ENCODE results near the gene ARMC9.
A peak's percentile ranks its signal among the peaks of the same experiment; 100 is the strongest.
"Not testable (repeated sequence)": the region's sequence is repeated elsewhere in the genome, so short reads cannot be mapped to it uniquely, and the experiment has no call there.

ARMC9 gene

GRCh38 chr2:231181860-231182512 lies 16.4 kb upstream of the ARMC9 start:
- DNase-seq (ENCODE audit: low spot score) = no peak

- DNase-seq (ENCODE audit: low spot score) = no peak
These were observed 15.9 kb upstream of the ARMC9 start for GRCh38 chr2:231182513-231182899.

- no peak for DNase-seq (ENCODE audit: low spot score)
These were observed 14.6 kb upstream of the ARMC9 start for GRCh38 chr2:231183851-231184250.

- no peak for DNase-seq (ENCODE audit: low spot score)
These were observed 14.1 kb upstream of the ARMC9 start for GRCh38 chr2:231184319-231184718.

GRCh38 chr2:231185050-231185725 lies 13.2 kb upstream of the ARMC9 start:
- DNase-seq (ENCODE audit: low spot score) = no peak

- no peak for DNase-seq (ENCODE audit: low spot score)
These were observed 12.5 kb upstream of the ARMC9 start for GRCh38 chr2:231185886-231186285.

- DNase-seq (ENCODE audit: low spot score) = no peak
These were observed 12.1 kb upstream of the ARMC9 start for GRCh38 chr2:231186325-231186724.

- DNase-seq (ENCODE audit: low spot score) = peak; percentile 17
These were observed 10.5 kb upstream of the ARMC9 start for GRCh38 chr2:231187736-231188505.

- no peak for DNase-seq (ENCODE audit: low spot score)
These were observed 9.8 kb upstream of the ARMC9 start for GRCh38 chr2:231188506-231189170.

GRCh38 chr2:231189171-231189530 lies 9.3 kb upstream of the ARMC9 start:
- DNase-seq (ENCODE audit: low spot score) = no peak

GRCh38 chr2:231189571-231190495 lies 8.6 kb upstream of the ARMC9 start:
- DNase-seq (ENCODE audit: low spot score) = no peak

GRCh38 chr2:231190531-231191197 lies 7.8 kb upstream of the ARMC9 start:
- DNase-seq (ENCODE audit: low spot score) = no peak

- peak; percentile 77 for DNase-seq (ENCODE audit: low spot score)
These were observed 6.2 kb upstream of the ARMC9 start for GRCh38 chr2:231191896-231192872.

GRCh38 chr2:231193216-231193615 lies 5.2 kb upstream of the ARMC9 start:
- no peak for DNase-seq (ENCODE audit: low spot score)

- DNase-seq (ENCODE audit: low spot score) = no peak
These were observed 1.8 kb upstream of the ARMC9 start for GRCh38 chr2:231196592-231196991.

- not testable (repeated sequence) for DNase-seq (ENCODE audit: low spot score)
These were observed 1.2 kb upstream of the ARMC9 start for GRCh38 chr2:231197196-231197595.

GRCh38 chr2:231197706-231198290 lies 633 bp upstream of the ARMC9 start:
- no peak for DNase-seq (ENCODE audit: low spot score)

GRCh38 chr2:231199219-231199618 lies 788 bp downstream of the ARMC9 start:
- DNase-seq (ENCODE audit: low spot score) = no peak
